ENCODE measurements around the gene PPARA.

DNA sequence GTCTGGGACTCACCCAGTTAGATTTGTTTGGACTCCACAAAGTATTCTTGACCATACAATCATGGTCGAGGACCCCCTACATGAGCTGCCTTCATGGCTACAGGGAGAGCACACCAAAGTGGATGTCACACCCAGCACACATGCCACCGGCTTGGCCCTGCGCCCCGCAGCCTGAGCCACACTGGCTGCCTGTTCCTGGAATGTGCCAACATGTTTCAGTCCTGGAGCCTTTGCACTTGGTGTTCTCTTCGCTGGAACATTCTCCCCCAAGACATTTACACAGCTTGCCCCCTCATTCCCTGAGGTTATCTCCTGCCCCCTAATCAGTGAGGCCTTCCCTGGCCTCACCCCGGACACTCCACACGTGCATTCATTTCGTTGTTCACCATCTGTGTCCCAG is 46.0 kb downstream of the PPARA start:
- TF ChIP-seq, protein P1, sequence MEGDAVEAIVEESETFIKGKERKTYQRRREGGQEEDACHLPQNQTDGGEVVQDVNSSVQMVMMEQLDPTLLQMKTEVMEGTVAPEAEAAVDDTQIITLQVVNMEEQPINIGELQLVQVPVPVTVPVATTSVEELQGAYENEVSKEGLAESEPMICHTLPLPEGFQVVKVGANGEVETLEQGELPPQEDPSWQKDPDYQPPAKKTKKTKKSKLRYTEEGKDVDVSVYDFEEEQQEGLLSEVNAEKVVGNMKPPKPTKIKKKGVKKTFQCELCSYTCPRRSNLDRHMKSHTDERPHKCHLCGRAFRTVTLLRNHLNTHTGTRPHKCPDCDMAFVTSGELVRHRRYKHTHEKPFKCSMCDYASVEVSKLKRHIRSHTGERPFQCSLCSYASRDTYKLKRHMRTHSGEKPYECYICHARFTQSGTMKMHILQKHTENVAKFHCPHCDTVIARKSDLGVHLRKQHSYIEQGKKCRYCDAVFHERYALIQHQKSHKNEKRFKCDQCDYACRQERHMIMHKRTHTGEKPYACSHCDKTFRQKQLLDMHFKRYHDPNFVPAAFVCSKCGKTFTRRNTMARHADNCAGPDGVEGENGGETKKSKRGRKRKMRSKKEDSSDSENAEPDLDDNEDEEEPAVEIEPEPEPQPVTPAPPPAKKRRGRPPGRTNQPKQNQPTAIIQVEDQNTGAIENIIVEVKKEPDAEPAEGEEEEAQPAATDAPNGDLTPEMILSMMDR (IDR thresholded peaks at IDR 0.05) = no peak
- TF ChIP-seq EP300 (IDR thresholded peaks at IDR 0.05; ENCODE audit: borderline replicate concordance in 1 of 2, low read depth in 1 of 2, low read length in 1 of 2) (no peak), POLR2AphosphoS5 (IDR thresholded peaks at IDR 0.05; ENCODE audit: low read depth, low read length) (no peak), JUND (IDR thresholded peaks at IDR 0.05) (no peak)
- TF ChIP-seq, protein P2, sequence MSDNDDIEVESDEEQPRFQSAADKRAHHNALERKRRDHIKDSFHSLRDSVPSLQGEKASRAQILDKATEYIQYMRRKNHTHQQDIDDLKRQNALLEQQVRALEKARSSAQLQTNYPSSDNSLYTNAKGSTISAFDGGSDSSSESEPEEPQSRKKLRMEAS (IDR thresholded peaks at IDR 0.05; ENCODE audit: low read depth) = no peak
- TF ChIP-seq, protein P3, sequence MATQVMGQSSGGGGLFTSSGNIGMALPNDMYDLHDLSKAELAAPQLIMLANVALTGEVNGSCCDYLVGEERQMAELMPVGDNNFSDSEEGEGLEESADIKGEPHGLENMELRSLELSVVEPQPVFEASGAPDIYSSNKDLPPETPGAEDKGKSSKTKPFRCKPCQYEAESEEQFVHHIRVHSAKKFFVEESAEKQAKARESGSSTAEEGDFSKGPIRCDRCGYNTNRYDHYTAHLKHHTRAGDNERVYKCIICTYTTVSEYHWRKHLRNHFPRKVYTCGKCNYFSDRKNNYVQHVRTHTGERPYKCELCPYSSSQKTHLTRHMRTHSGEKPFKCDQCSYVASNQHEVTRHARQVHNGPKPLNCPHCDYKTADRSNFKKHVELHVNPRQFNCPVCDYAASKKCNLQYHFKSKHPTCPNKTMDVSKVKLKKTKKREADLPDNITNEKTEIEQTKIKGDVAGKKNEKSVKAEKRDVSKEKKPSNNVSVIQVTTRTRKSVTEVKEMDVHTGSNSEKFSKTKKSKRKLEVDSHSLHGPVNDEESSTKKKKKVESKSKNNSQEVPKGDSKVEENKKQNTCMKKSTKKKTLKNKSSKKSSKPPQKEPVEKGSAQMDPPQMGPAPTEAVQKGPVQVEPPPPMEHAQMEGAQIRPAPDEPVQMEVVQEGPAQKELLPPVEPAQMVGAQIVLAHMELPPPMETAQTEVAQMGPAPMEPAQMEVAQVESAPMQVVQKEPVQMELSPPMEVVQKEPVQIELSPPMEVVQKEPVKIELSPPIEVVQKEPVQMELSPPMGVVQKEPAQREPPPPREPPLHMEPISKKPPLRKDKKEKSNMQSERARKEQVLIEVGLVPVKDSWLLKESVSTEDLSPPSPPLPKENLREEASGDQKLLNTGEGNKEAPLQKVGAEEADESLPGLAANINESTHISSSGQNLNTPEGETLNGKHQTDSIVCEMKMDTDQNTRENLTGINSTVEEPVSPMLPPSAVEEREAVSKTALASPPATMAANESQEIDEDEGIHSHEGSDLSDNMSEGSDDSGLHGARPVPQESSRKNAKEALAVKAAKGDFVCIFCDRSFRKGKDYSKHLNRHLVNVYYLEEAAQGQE (IDR thresholded peaks at IDR 0.05; ENCODE audit: low read depth, low read length) = no peak
